ENCODE measurements around the gene MIEN1. TPM values are rescaled to one million over a fixed set of nuclear protein-coding genes. Genes with fewer than 3 reads are reported as not detected.

The MIEN1 gene
- total RNA-seq, 1 experiment from 2014 or later: 50.8 TPM

- H3K9me3 ChIP-seq (ENCODE audit: control insufficient read depth, low read depth, low read length): no peaks in the 10 kb centered on the region
- peaks cover 2% of the 10 kb centered on the region for H4K20me1 ChIP-seq (ENCODE audit: control insufficient read depth, insufficient read depth, insufficient read length)
- H3K27ac ChIP-seq (ENCODE audit: insufficient read length, low read depth, low read length): no peak overlapping the region
- H2BK5ac ChIP-seq (ENCODE audit: insufficient read length, low read length): no peak overlapping the region
- peaks cover 3 to 13% (median 10%) of the 10 kb centered on the region in 3 experiments; a peak in 4 of 7 replicates for H3K36me3 Mint-ChIP-seq (ENCODE audit: insufficient read depth in 1 of 3, low read depth in 3 of 3)
- peak; percentile 32 for DNase-seq
- H3K27me3 ChIP-seq (ENCODE audit: insufficient read depth, low read length): no peaks in the 10 kb centered on the region
- H2BK12ac ChIP-seq (ENCODE audit: insufficient read length, low read depth, low read length): no peak overlapping the region
- H3K4ac ChIP-seq (ENCODE audit: low read depth, low read length): no peak overlapping the region
- peaks cover 2% of the 10 kb centered on the region; the same call in 1 of the 2 replicates for H3K4me1 ChIP-seq (ENCODE audit: insufficient read depth, low read length)
- no peak overlapping the region for H2BK20ac ChIP-seq (ENCODE audit: low read depth, low read length, poor library complexity, severe bottlenecking)
- H2BK120ac ChIP-seq (ENCODE audit: low read depth, low read length, poor library complexity, severe bottlenecking): no peak overlapping the region
- H3T11ph ChIP-seq (ENCODE audit: low read length): no peak overlapping the region
- WGBS (ENCODE audit: extremely low coverage, insufficient read length, low lambda C conversion rate): no CpG with 5 or more reads among the region's 10 CpGs
- H2AK5ac ChIP-seq (ENCODE audit: insufficient read length, low read length): no peak overlapping the region
- TF ChIP-seq CTCF (conservative IDR thresholded peaks at IDR 0.05): no peak
- H4K91ac ChIP-seq (ENCODE audit: insufficient read length, low read depth, low read length): no peak overlapping the region
- peaks cover 42 to 48% of the 10 kb centered on the region in 2 experiments for H3K4me1 Mint-ChIP-seq
- no peak overlapping the region for H3K56ac ChIP-seq (ENCODE audit: insufficient read length, low read depth, low read length)
- peaks cover 10% of the 10 kb centered on the region for H3K27me3 Mint-ChIP-seq (ENCODE audit: low read depth)
- no peak overlapping the region for H3K4me2 ChIP-seq (ENCODE audit: insufficient read depth, insufficient read length, low read length)
- H3K9me3 Mint-ChIP-seq: no peaks in the 10 kb centered on the region; a peak in 1 of 5 replicates
- H2AFZ ChIP-seq (ENCODE audit: low read length): no peak overlapping the region
- no peak overlapping the region for H3K4me3 Mint-ChIP-seq
- no peak overlapping the region for H3K14ac ChIP-seq (ENCODE audit: insufficient read depth, low read length)
- H2BK15ac ChIP-seq (ENCODE audit: low read depth, low read length): no peak overlapping the region
- H3K79me2 ChIP-seq (ENCODE audit: insufficient read depth, low read length): no peaks in the 10 kb centered on the region
- H3K27ac Mint-ChIP-seq: peak overlapping the region in 1 of 3 experiments; percentile 64; a peak in 2 of 7 replicates
- H3K23ac ChIP-seq (ENCODE audit: insufficient read length, low read depth, low read length): no peak overlapping the region
- H3K9ac ChIP-seq (ENCODE audit: extremely low read depth, insufficient read length, low read length): no peak overlapping the region
- no peak overlapping the region for H4K8ac ChIP-seq (replicated peaks; ENCODE audit: insufficient read length, low read depth, low read length)
- no peak overlapping the region for H4K5ac ChIP-seq (ENCODE audit: insufficient read length, low read depth, low read length)
- no peaks in the 10 kb centered on the region for H3K79me1 ChIP-seq (ENCODE audit: insufficient read depth, low read depth, low read length, poor library complexity, severe bottlenecking)
- H3K23me2 ChIP-seq (ENCODE audit: insufficient read length, low read depth, low read length, poor library complexity, severe bottlenecking): peaks cover 3% of the 10 kb centered on the region
- no peak overlapping the region for H3K18ac ChIP-seq (ENCODE audit: insufficient read length, low read depth, low read length)
Observed at GRCh38 chr17:39751637-39752036, 21.3 kb upstream of the MIEN1 start.

Data from H9 (cell line).